ENCODE results near the gene SEMA4D.

DNA sequence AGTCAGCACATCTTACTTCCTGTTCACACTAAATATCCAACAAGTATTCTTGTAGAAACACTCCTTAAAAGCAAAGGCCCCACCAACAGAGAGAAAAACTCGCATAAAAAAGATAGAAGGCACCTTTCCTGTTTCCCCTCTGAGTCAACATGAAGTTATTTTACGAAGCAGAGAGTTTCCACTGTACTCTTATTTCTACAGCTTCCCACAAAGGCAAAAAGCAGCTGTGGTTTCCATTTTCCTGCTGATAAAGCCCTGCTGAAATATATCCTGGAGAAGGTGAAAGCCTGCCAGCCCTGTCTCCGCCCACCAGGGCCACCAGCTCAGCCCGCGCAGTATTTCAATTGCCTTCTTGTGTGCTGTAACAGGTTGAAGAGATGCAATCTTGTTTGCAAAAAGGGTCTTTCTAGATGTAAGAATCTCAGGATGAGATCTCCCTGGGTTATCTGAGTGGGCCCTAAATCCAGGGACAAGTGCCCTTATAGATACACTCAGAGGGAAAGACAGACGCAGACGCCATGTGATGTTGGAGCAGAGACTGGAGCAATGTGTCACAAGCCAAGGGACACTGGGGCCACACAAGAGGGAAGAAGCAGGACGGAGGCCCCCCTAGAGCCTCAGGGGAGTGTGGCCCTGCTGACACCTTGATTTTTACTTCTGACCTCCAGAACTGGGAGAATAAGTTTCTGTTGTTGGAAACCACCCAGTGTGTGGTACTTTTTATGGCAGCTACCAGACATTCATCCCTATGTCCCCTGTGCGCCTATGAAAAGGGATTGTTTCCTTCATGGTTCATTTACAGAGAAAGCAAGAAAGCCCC is 19.9 kb downstream of the SEMA4D start:
- TF ChIP-seq POLR2A (IDR thresholded peaks at IDR 0.05): no peak
- TF ChIP-seq, protein P1, sequence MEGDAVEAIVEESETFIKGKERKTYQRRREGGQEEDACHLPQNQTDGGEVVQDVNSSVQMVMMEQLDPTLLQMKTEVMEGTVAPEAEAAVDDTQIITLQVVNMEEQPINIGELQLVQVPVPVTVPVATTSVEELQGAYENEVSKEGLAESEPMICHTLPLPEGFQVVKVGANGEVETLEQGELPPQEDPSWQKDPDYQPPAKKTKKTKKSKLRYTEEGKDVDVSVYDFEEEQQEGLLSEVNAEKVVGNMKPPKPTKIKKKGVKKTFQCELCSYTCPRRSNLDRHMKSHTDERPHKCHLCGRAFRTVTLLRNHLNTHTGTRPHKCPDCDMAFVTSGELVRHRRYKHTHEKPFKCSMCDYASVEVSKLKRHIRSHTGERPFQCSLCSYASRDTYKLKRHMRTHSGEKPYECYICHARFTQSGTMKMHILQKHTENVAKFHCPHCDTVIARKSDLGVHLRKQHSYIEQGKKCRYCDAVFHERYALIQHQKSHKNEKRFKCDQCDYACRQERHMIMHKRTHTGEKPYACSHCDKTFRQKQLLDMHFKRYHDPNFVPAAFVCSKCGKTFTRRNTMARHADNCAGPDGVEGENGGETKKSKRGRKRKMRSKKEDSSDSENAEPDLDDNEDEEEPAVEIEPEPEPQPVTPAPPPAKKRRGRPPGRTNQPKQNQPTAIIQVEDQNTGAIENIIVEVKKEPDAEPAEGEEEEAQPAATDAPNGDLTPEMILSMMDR (IDR thresholded peaks at IDR 0.05): no peak
